ENCODE measurements around the gene MACROD1.
A peak's percentile ranks its signal among the peaks of the same experiment; 100 is the strongest.

MACROD1 gene

DNA sequence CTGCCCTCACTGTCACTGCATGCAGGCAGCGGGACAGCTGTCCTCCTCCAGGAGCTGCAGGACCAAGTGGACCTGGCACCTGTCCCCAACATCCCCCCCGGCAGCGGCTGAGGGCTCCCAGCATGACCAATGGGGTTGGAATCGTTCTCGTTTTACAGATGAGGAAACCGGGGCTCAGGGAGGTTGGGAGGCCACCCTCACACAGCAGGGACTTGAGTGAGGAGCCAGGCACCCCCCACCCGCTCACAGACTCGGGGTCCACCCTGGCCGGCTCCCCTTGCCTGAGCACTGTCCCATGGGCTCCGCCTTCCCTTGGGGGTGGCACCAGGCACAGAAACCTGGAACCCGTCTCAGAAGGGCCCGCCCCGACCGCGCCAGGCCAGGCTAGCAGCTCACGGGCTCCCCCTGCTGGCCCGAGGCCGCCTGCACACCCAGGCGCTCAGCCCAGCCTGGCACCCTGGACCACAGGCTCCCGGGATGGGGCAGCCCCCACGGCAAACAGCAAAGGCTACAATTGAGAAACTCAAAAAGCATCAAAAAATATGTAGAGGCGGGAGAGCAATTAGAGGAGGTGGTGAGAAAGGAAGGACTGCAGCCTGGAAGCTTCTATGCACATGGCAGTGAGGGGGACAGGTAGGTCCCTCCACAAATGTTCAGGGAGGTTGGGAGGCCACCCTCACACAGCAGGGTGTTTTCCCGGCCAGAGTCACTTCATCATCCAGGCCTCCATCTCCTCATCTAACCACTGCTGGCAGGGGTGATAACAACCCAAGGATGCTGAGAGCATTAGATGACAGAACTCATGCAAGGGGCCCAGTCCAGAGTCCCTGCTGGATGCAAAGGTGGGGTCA lies 12.8 kb downstream of the MACROD1 start:
- DNase-seq (ENCODE audit: low read depth, low spot score): peak; percentile 78

DNA sequence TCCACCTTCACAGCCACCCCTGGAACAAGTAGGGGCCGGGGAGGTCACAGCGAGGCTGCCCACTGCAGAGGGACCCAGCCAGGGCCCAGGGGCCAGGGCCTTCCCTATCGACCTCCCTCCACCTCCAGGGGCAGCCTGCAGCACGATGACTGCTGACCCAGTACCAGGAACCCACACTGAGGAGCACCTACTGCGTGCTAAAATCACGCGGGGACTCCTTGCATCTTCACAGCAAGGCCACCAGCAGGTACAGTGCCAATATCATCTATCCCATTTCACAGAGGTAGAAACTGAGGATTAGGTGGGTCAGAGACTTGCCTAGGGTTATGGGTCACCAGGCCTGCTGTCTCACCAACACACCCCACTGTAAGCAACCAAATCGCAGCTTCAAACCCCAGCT lies 14.6 kb downstream of the MACROD1 start:
- DNase-seq (ENCODE audit: low read depth, low spot score): no peak

DNA sequence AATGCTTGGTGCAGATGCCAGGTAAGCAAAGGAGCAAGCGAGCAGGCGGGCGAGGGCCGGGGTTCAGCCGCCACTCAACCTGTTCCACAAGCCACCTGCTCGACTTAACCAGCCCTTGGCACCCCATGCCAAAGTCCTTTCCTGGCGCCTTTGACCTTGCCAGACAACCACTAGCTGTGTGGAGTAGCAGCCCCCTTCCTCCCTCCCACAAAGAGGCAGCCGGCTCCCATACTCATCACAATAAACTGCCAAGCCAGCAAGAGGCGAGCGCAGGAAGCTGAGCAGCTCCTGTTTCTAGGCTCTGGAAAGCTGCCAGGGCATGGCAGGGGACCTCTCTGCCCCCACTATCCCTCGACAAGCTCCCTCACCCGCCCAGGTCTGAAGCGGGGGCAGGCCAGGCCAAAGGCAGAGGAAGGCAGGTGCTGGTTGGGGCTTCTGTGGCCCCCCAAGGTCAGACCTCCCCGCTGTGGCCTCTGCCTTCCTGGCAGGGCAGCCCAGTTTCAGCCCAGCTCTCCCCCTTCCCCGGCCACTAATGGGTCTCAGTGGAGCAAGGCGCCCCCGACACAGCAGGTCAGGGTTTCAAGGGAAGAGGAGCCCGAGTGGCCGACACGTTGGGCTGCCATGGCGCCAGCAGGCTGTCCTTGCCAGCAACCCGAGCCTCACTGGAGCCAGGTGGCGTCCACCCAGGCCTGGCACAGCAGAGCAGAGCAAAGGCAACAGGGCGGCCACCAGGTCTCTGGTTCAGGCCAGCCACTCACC lies 15.3 kb downstream of the MACROD1 start:
- no peak for DNase-seq (ENCODE audit: low read depth, low spot score)

DNA sequence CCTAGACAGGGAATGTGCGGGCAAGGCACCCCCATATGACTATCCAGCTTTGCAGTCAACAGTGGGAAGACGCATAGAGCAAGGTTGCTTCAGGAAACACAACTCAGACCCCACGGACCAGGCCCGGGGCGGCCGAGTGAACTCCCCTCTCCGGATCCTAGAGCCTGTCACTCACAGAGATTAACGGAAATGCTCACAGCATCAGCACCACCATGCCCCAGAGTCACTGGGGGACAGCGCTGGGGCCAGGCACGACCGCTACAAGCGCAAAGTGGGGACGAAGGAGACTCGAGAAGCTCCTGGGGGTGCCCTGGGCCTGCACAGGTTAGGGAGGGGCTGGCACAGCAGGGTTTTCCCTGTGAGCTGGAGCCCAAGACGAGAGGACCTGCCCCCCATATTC lies 15.9 kb downstream of the MACROD1 start:
- no peak for DNase-seq (ENCODE audit: low read depth, low spot score)

DNA sequence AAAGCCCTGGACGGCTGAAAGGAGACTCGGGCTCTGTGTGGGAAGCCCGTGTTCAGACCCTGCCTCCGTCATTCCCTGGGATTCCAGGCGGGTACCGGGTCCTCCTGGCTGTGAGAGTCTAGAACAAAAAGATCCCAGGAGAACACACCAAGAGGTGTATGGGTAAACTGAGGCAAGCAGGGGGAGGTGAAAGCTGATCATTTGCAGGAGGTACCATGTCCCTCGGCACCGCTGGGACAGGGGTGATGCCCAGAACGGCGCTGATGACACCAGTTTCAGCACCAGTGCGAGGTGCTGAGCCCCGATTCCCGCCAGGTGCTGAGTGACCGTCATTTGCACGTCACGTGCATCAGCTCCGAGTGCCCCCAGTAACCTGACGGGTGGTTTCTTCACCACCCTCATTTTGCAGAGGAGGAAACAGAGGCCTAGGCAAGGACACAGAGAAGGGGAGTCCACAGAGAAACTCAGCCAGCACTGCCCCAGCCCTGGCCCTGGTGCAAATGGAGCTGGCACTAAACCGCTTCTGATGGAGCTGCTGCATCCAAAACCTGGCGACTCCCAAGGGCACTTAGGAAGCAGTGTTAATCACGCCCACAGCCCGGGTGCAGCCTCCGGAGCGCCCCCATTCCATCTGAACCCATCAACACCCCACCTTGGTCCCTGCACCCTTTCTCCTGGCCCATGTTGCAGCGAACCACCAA lies 16.8 kb downstream of the MACROD1 start:
- no peak for DNase-seq (ENCODE audit: low read depth, low spot score)

DNA sequence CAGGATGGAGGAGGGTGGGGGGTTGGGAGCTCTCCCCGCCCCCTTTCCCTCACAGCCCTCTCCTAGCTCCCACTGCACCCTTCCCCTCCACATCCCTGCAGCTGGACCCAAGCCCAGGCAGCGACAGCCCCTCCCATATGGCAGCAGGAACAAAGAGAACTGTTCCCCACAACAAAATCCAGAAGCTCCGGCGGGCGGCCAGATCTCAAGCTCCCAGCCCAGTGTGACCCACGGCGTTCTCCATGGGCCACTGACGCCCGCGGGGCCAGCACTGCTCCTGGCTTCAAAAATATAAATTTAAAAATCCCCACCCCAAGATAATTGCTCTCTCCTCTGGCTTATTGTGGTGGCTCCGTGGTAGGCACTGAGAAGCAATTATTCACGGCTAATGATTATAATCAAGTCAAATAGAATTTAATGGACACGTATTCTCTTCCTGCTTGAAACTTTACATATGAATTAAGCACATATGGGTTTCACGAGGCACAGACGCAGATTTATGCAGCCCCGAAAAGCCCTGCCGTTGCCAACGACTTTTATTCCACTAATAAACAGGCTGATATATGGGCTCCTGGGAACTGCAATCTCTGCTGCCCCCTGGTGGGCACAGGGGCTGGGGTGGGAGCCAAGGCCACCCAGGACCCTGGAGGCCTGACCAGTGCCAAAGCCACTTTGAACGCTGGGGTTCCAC lies 17.5 kb downstream of the MACROD1 start:
- peak; percentile 90 for DNase-seq (ENCODE audit: low read depth, low spot score)

DNA sequence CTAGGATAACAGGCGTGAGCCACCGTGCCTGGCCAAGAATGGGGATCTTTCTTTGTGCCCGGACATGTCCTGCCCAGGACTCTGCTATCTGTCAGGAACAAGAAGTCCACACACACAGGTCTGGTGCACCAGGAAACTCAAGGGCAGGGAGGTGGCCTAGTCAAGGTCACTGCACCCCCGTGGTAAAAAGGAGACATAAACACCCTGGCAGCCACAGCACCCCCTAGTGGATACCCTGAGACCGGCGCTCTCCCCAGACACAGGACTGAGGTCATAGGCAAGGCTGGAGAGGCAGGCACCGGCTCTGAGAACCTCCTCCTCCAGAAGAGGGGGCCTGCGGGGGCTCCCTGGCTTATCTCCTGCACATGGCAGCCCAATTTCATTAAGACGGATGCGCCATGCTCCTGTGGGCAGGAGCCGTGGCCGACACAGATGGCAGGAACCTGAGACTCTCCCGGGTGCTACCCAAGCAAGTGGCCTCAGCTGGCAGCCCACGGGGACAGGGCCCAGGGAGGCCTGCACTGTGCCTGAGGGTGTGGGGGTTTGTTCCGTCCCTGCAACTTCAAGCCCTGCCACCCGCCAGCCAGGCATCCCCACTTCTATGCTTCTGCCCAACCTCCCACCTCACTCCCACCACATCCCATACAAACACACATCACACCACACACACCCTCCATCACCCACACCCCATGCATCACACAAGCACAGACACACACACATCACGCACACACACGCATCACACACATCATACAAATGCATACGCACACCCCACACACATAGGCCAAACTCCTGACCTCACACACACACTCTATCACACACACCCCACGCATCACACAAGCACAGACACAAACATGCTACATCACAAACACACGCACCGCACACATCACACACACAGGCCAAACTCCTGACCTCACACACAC lies 19.6 kb downstream of the MACROD1 start:
- peak; percentile 55 for DNase-seq (ENCODE audit: low read depth, low spot score)

DNA sequence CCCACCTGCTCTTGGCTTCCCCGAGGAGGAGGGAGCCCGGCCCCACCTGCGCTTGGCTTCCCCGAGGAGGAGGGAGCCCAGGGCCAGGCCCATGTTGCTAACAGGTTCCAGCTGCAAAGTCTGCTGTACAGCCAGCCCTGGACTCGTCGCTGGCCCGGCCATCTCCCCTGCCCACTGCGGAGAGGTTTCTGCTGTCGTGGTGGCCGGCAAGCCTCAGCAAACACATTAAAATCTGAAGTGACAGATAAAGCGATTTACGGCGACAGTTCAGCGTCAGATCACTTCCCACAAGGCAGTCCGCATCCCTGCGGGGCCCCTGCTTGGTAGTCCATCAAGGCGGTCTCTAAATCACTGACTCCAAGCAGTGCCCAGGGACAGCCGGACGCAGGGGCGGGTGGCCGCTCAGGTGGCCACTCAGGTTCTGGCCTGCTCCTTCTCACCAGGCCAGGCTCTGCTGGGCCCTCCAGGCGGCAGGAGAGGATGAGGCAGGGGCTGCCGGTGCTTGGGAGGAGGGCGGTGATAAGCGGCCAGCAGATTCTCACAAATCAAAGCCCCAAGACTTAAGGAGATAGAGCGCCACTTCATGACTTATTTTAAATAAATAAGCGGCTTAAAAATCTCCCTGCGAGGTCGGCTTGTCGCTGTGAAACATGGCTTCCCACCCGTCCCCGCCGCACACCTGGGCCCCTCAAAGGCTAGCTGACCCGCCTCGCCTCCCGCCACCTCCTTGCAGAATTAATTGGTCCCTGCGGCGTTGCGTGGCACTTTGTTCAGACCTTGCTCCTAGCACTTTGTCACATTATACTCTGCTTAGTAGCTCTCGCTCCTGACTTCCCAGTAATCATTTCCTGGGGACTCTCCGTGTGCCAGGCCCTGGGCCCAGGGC lies 21.1 kb downstream of the MACROD1 start:
- no peak for DNase-seq (ENCODE audit: low read depth, low spot score)

DNA sequence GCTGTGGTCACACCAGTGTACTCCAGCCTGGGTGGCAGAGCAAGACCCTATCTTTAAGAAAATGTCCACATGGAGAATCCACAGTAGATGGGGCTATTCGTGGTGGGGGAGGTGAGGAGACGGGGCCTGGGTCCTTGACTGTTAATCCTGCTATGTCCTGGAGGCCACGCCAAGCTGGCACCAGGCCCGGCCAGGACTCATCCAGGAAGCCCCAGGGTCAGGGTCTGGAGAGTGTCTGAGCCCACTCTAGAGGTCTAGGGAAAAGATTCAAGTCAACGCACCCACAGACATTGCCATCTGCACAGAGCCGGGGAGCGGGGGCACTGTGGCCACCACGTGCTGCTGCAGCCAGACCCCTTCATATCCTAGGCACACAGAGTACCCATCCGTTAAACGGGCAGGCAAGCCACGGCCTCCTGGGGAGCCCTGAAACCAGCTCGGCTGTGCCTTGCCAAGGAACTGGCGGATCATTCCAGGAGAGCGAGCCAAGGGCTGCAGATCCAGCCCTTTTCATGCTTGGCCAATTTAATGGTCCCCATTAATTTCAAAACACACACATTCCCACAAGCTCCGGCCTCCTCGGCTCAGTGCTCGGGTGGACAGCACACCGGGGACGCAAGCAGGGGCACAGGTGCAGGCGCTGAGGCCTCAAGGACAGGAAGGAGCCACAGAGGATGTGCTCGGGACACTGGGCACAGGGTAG lies 24.7 kb downstream of the MACROD1 start:
- DNase-seq (ENCODE audit: low read depth, low spot score): peak; percentile 57

DNA sequence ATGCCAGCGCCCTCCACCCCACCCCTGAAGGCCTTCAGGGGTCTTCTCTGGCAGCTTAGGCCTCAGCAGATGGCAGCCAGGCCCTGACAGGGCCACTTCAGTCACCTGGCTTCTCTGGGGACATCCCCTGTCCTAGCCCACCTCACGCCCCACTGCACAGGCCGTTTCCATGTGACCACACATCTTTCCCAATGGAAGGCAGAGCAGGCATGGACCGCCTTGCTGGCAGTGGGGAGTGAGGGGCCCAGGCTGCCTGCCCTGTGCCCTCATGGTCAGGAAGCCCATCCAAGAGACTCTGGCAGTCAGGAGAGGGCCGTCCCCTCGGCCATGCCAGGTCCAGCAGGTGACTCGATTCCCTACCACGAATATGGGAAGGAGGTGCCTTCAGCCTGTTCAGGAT lies 25.8 kb downstream of the MACROD1 start:
- no peak for DNase-seq (ENCODE audit: low read depth, low spot score)

DNA sequence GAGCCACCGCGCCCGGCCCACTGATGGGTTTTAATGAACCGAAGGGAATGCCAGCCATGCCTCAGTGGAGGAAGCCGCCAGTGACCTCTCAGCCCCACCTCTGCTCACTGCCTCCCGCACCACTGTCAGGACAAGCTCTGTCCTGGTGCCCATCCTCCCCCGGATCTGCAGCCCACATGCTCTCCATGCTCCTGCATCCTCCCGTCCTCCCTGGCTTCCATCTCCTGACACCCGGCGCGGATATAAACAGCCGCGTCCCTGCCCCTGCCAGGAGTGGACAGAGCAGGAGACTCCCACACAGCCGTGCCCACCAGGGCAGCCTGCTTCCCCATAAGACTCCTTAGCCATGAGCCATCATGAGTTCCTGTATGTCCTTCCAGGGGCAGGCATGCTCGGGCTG lies 26.9 kb downstream of the MACROD1 start:
- DNase-seq (ENCODE audit: low read depth, low spot score): no peak

DNA sequence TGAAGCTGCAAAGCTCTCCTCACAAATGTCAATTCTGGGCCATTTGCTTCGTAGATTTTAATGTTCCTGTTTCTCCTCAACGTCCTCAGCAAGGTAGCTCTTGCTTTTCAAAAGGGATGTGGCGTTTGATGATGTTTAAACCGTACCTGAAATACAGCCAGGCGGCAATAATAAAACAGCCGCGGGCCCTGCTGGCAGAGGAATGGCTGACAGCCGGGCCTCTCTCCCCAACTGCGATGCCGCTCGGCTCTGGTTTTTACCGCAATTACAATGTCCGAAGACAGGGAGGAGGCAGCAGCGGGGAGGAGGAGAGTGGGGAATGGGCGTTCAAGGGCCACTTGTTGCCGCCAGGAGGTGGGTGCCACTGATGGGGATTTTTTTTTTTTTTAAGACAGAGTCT lies 27.5 kb downstream of the MACROD1 start:
- DNase-seq (ENCODE audit: low read depth, low spot score): no peak

DNA sequence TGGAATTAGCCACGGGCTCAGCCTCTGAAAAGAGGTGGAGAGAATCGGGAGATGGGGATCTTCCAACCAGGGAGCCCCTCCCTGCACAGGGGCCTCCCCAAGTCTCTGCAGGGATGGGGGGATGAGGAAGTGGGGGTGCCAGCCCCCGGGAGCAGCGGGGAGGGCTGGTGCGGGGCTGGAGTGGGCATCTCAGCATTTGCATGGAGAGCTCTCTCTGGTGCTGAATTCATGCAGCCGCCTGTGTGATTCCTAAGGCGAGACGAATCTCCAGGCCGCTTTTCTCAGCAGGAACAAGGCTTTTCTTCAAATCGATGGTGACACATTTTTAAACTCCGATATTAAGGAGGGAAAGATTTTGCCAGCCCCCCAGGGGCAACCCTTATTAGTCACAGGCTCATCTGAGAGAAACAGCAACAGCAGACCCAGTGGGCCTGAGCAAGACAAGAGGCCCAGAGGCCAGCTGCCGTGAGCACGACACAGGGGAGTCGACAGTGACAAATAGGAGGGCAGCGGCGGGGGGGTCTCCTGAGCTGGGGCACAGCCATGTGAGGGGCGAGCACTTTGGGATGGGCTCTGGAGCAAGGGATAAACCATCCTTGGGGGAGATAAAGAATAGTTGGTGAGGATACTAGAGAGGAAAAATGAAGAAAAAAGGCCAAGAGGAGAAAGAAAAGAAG lies 29.0 kb downstream of the MACROD1 start:
- DNase-seq (ENCODE audit: low read depth, low spot score): no peak

DNA sequence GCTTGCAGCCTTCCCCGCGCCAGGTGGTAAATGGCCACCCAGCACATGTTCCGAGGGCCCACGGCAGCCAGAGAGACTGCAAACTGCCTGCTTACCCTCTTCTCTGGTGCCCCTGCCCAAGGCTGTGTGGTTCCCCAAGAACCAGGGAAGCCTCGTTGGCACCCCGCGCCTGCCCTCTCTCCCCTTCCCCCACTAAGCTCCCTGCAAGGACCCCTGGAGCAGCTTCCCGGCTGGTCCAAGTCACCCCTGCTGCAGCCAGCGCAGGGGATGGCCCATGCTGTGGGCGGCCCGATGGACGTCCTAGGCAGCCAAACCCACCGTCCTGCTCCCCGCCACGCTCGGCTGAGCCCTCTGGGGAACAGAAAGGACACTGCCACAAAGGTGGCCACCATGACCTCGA lies 30.2 kb downstream of the MACROD1 start:
- DNase-seq (ENCODE audit: low read depth, low spot score): no peak

DNA sequence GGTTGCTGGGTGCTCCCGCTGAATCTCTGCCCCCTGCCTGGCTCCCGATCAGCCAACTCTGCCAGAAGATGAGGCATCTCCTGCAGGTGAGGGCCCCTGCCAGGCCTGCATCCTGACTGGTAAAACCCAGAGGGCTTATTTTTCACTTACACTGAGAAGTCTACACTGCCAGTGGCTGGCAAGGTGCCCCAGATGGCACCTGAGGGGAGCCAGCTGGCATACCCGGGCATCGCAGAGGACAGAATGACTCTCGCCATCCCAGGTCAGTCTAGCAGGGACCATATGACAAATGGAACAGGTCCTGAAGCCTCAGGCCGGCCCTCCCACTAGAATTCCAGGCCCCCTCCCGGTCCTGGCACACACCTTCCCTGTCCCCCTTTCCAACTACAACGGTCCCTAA lies 30.9 kb downstream of the MACROD1 start:
- no peak for DNase-seq (ENCODE audit: low read depth, low spot score)

DNA sequence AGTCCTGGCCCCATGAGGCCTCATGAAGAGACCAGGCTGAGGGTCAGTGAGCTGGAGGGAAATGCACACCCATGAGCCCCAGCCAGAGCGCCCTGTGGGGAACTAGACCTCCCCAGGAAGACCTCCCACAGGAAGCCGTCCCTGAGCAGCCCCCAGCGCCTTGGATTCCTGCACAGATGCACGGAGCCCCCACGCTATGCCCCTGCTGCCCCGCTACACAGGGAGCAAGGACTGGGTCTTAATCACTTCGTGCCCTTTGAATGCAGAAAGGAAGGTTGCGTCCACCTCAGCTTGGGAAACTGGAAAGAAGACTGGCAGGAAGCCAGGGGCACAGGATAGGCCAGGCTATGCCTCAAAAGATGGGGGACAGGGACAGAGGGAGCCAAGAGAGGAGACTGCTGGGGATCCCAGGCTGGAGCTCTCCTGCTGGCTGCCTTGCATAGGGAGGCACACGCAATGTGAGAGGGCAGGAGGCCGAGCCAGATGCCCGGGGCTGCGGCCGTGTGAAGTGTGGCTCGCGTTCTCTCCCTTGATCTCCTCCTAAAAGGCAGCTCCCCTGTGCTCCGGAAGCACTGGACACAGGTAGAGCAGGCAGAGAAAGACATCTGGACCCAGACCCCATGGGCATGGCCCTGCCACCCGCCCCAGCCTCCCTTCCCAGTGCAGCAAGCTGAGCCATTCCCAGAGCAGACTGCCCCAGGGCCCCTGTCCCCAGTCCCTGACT lies 32.8 kb downstream of the MACROD1 start:
- no peak for DNase-seq (ENCODE audit: low read depth, low spot score)

DNA sequence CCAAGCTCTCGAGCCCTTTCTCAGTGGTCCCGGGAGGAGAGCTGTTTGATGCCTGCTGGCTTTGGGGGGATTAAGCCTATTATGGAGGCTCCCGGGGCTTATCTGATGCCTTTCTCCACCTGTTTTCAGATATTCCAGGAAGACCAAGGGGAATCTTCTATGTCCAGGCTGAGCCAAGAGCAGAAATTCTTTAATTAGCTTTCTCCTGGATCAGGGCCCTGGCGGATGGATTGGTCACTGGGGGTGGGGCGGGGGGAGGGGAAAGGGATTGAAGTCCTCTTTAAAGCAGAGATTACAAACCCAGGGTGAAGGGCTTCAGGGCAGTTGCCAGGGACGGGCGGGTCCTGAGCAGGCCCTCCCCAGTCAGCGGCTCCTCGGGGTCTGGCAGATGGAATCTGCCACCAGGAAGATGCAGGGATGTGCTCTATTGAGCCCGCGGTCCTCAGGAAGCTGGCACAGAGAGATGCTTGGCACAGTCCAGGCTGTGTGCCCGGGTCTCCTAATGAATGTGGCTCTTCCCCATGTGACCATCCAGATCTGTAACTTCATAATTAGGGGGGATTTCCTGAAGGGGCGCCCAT lies 33.6 kb downstream of the MACROD1 start:
- DNase-seq (ENCODE audit: low read depth, low spot score): peak; percentile 28
